HCT116 (cell line): ENCODE data around the gene MTUS2. TPM values are rescaled to one million over a fixed set of nuclear protein-coding genes. Genes with fewer than 3 reads are reported as not detected.

Experiments used
- ATAC-seq: fragments of 200-7000 bp; cut with Tn5 transposase; 2 replicates; pipeline ENCODE4 v1.9.1; 2020; ENCODE audit warnings: mild to moderate bottlenecking, moderate library complexity
- BruUV-seq: library from RNA; stranded (reverse); fragments of 400-500 nt; replicated peaks from 2 replicates; lab custom pipeline; 2021; lab: Mats Ljungman, UMichigan
- CTCF ChIA-PET: fragments of 300-600 bp; sonication (Branson Sonifier 250); formaldehyde crosslinking; loops from one replicate; lab custom pipeline; 2021; ENCODE audit warnings: antibody characterized with exemption; lab: Charles Lee
- POLR2A ChIA-PET: fragments of 300-600, 350-600 bp; sonication (Branson Sonifier 250); formaldehyde crosslinking; loops from one replicate; lab custom pipeline; 2021; ENCODE audit warnings: antibody characterized with exemption; lab: Charles Lee
- RAD21 ChIA-PET, 2 experiments: fragments of 300-600 bp; sonication (Branson Sonifier 250); formaldehyde crosslinking; loops; one replicate each; lab custom pipeline; 2023; ENCODE audit warnings: low total read pairs in 2 of 2; ENCODE audit not compliant: uncharacterized antibody in 2 of 2, unreplicated experiment in 2 of 2, low non-redundant PET in 1 of 2; lab: Charles Lee
- DNase-seq: peaks from one replicate; pipeline ENCODE4 v3.0.0-alpha.2; 2010; ENCODE audit warnings: low read depth, low spot score
- H2AFZ ChIP-seq: fragments of 200-600 bp; shearing (Covaris generic), sonication (generic); 2 replicates; pipeline ENCODE4 v1.6.1; 2017; ENCODE audit warnings: low read depth, mixed run types, mixed read lengths, antibody characterized with exemption, low read length; ENCODE audit not compliant: poor library complexity, severe bottlenecking
- H3K27ac ChIP-seq: 2 replicates; pipeline ENCODE4 v1.5.1; 2012; ENCODE audit warnings: low read depth, low read length
- H3K27me3 ChIP-seq: fragments of 200-600 bp; sonication (generic); 2 replicates; pipeline ENCODE4 v1.6.1; 2016; ENCODE audit warnings: mixed run types, low read length, mixed read lengths; ENCODE audit not compliant: insufficient read depth
- H3K36me3 ChIP-seq, 2 experiments: fragments of 200-500 bp in 1 of 2; fragments of 200-600 bp in 1 of 2; sonication (Bioruptor generic) in 1 of 2; sonication (generic) in 1 of 2; 2 replicates each; pipeline versions ENCODE4 v1.5.1 to v1.6.1; 2014 to 2016; ENCODE audit warnings: low read length in 2 of 2, inconsistent platforms in 1 of 2, mixed read lengths in 1 of 2, mixed run types in 1 of 2; ENCODE audit not compliant: insufficient read depth in 2 of 2, control insufficient read depth in 1 of 2
- H3K4me1 ChIP-seq, 2 experiments: fragments of 200-600 bp in 1 of 2; sonication (generic) in 1 of 2; 2 replicates each; pipeline versions ENCODE4 v1.5.1 to v1.6.1; 2012 to 2017; ENCODE audit warnings: low read length in 2 of 2, inconsistent platforms in 1 of 2, mild to moderate bottlenecking in 1 of 2, mixed read lengths in 1 of 2, mixed run types in 1 of 2, moderate library complexity in 1 of 2; ENCODE audit not compliant: insufficient read depth in 2 of 2, control insufficient read depth in 1 of 2
- H3K4me2 ChIP-seq: fragments of 200-600 bp; sonication (generic); 2 replicates; pipeline ENCODE4 v1.6.1; 2017; ENCODE audit warnings: mixed run types, low read length, mixed read lengths
- H3K4me3 ChIP-seq, 2 experiments: fragments of 200-600 bp in 1 of 2; sonication (generic) in 1 of 2; replicated peaks in 1 of 2; 2 replicates each; pipeline ENCODE4 v1.5.1; 2011 to 2016; ENCODE audit warnings: low read length in 2 of 2, control low read depth in 1 of 2, low read depth in 1 of 2, mild to moderate bottlenecking in 1 of 2, mixed read lengths in 1 of 2, mixed run types in 1 of 2
- H3K79me2 ChIP-seq: fragments of 200-600 bp; sonication (generic); 2 replicates; pipeline ENCODE4 v1.6.1; 2017; ENCODE audit warnings: mild to moderate bottlenecking, mixed run types, low read length, moderate library complexity, mixed read lengths; ENCODE audit not compliant: insufficient read depth
- H3K9ac ChIP-seq: fragments of 200-600 bp; sonication (generic); 2 replicates; pipeline ENCODE4 v1.6.1; 2016; ENCODE audit warnings: low read length, mixed read lengths
- H3K9me2 ChIP-seq: fragments of 200-600 bp; sonication (generic), shearing (Covaris generic); 2 replicates; pipeline ENCODE4 v1.6.1; 2017; ENCODE audit warnings: mixed run types, mild to moderate bottlenecking, moderate library complexity; ENCODE audit not compliant: insufficient read depth
- H3K9me3 ChIP-seq, 2 experiments: fragments of 200-500 bp in 1 of 2; fragments of 200-600 bp in 1 of 2; sonication (Bioruptor generic) in 1 of 2; sonication (generic) in 1 of 2; 2 replicates each; pipeline ENCODE4 v1.6.1; 2014 to 2017; ENCODE audit warnings: low read length in 2 of 2, mixed read lengths in 2 of 2, inconsistent platforms in 1 of 2, low read depth in 1 of 2, mild to moderate bottlenecking in 1 of 2, mixed run types in 1 of 2, moderate library complexity in 1 of 2; ENCODE audit not compliant: control insufficient read depth in 1 of 2, insufficient read depth in 1 of 2
- H4K20me1 ChIP-seq: fragments of 200-600 bp; sonication (generic), shearing (Covaris generic); 2 replicates; pipeline ENCODE4 v1.6.1; 2017; ENCODE audit warnings: mixed run types, mild to moderate bottlenecking, moderate library complexity; ENCODE audit not compliant: insufficient read depth
- ELF1 ChIP-seq: IDR thresholded peaks from 2 replicates; pipeline ENCODE4 v1.6.1; 2012; ENCODE audit warnings: low read depth, borderline replicate concordance
- POLR2A ChIP-seq: IDR thresholded peaks from 2 replicates; pipeline ENCODE4 v1.7.0; 2011; ENCODE audit warnings: borderline replicate concordance; ENCODE audit not compliant: insufficient read depth, insufficient read length; ENCODE audit errors: extremely low read depth
- ZFX ChIP-seq: fragments of 450-650 bp; IDR thresholded peaks from 2 replicates; pipeline ENCODE4 v1.6.1; 2017
- intact Hi-C: fragments of 100-400 bp; cut with micrococcal nuclease; formaldehyde crosslinking; loops from 2 replicates; pipeline ENCODE4 v1.10.0; 2022
- total RNA-seq: library from RNA; stranded (reverse); gene quantifications from one replicate; pipeline ENCODE4 v1.2.1, GENCODE V29; 2021; ENCODE audit not compliant: unreplicated experiment
- TF ChIP-seq, protein P1 (sequence below): IDR thresholded peaks from 2 replicates; pipeline ENCODE4 v1.6.1; 2012
- TF ChIP-seq, protein P2 (sequence below): IDR thresholded peaks from 2 replicates; pipeline ENCODE4 v1.6.1; 2012; ENCODE audit warnings: low read depth
- TF ChIP-seq, protein P3 (sequence below): IDR thresholded peaks from 2 replicates; pipeline ENCODE4 v1.6.1; 2012

MTUS2 gene
- total RNA-seq, 1 experiment from 2014 or later = 0.02 TPM

DNA sequence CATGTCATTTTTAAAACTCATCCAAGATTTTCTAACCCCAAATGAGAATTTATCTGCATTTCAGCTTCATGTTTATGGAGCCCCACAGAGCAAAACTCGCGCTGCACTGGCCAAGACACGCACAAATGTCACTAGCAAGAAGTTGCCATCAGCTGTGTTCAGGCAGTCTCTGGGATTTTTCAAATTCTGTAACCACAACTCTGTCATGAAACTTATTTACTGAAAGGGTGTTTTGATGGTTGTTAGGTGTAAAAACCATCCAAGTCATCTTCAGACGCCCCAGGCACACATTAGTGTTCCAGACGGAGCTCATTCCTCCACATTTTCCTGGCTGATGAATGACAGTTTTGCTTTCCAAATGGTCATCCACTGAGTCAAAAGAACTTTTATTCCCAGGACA is 712.0 kb downstream of the MTUS2 start:
- no peak for ATAC-seq
- BruUV-seq = no TSS peak
- H3K27me3 ChIP-seq = no peaks in the 10 kb centered on the region

More for the DNA sequence above, 712.0 kb downstream of the MTUS2 start:
- Histone ChIP-seq H3K9ac (no peak overlapping the region), H2AFZ (no peak overlapping the region), H3K79me2 (peaks cover 26% of the 10 kb centered on the region; the same call in 1 of the 2 replicates), H4K20me1 (no peaks in the 10 kb centered on the region), H3K9me2 (no peaks in the 10 kb centered on the region), H3K4me3 (no peak overlapping the region), H3K4me1 (no peaks in the 10 kb centered on the region), H3K9me3 (no peaks in the 10 kb centered on the region), H3K36me3 (peaks cover 22 to 38% of the 10 kb centered on the region in 2 experiments), H3K4me2 (no peak overlapping the region), H3K27ac (no peak overlapping the region)
- ChIA-PET CTCF (no interaction called here), RAD21 (no interaction called here), POLR2A (no interaction called here)
- TF ChIP-seq, protein P1, sequence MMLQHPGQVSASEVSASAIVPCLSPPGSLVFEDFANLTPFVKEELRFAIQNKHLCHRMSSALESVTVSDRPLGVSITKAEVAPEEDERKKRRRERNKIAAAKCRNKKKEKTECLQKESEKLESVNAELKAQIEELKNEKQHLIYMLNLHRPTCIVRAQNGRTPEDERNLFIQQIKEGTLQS = no peak
- TF ChIP-seq ZFX (no peak), POLR2A (no peak), ELF1 (no peak)
- TF ChIP-seq, protein P2, sequence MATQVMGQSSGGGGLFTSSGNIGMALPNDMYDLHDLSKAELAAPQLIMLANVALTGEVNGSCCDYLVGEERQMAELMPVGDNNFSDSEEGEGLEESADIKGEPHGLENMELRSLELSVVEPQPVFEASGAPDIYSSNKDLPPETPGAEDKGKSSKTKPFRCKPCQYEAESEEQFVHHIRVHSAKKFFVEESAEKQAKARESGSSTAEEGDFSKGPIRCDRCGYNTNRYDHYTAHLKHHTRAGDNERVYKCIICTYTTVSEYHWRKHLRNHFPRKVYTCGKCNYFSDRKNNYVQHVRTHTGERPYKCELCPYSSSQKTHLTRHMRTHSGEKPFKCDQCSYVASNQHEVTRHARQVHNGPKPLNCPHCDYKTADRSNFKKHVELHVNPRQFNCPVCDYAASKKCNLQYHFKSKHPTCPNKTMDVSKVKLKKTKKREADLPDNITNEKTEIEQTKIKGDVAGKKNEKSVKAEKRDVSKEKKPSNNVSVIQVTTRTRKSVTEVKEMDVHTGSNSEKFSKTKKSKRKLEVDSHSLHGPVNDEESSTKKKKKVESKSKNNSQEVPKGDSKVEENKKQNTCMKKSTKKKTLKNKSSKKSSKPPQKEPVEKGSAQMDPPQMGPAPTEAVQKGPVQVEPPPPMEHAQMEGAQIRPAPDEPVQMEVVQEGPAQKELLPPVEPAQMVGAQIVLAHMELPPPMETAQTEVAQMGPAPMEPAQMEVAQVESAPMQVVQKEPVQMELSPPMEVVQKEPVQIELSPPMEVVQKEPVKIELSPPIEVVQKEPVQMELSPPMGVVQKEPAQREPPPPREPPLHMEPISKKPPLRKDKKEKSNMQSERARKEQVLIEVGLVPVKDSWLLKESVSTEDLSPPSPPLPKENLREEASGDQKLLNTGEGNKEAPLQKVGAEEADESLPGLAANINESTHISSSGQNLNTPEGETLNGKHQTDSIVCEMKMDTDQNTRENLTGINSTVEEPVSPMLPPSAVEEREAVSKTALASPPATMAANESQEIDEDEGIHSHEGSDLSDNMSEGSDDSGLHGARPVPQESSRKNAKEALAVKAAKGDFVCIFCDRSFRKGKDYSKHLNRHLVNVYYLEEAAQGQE = no peak
- TF ChIP-seq, protein P3, sequence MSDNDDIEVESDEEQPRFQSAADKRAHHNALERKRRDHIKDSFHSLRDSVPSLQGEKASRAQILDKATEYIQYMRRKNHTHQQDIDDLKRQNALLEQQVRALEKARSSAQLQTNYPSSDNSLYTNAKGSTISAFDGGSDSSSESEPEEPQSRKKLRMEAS = no peak
- intact Hi-C loops = no loop called here
- no peak for DNase-seq
